ENCODE data around the gene COPS4. TPM values are rescaled to one million over a fixed set of nuclear protein-coding genes. Genes with fewer than 3 reads are reported as not detected.

Gene COPS4
- total RNA-seq, 1 experiment from 2014 or later: 17.1 TPM

GRCh38 chr4:83093060-83093640 lies 58.2 kb downstream of the COPS4 start:
- Histone ChIP-seq H3K36me3 (ENCODE audit: low read depth) (no peaks in the 10 kb centered on the region), H3K9me2 (ENCODE audit: insufficient read depth) (no peaks in the 10 kb centered on the region), H3K4me1 (replicated peaks; ENCODE audit: insufficient read depth) (peaks cover 9% of the 10 kb centered on the region), H3K4me2 (no peak overlapping the region), H3K27me3 (ENCODE audit: insufficient read depth, low read depth) (no peaks in the 10 kb centered on the region), H3K27ac (no peak overlapping the region), H3K4me3 (no peak overlapping the region), H2AFZ (no peak overlapping the region), H4K20me1 (ENCODE audit: insufficient read depth) (no peaks in the 10 kb centered on the region), H3K9me3 (ENCODE audit: insufficient read depth, low read depth) (no peaks in the 10 kb centered on the region), H3K79me2 (ENCODE audit: low read depth) (no peaks in the 10 kb centered on the region), H3F3A (ENCODE audit: insufficient read depth, low read depth) (no peaks in the 10 kb centered on the region)
- TF ChIP-seq, protein P1, sequence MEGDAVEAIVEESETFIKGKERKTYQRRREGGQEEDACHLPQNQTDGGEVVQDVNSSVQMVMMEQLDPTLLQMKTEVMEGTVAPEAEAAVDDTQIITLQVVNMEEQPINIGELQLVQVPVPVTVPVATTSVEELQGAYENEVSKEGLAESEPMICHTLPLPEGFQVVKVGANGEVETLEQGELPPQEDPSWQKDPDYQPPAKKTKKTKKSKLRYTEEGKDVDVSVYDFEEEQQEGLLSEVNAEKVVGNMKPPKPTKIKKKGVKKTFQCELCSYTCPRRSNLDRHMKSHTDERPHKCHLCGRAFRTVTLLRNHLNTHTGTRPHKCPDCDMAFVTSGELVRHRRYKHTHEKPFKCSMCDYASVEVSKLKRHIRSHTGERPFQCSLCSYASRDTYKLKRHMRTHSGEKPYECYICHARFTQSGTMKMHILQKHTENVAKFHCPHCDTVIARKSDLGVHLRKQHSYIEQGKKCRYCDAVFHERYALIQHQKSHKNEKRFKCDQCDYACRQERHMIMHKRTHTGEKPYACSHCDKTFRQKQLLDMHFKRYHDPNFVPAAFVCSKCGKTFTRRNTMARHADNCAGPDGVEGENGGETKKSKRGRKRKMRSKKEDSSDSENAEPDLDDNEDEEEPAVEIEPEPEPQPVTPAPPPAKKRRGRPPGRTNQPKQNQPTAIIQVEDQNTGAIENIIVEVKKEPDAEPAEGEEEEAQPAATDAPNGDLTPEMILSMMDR (conservative IDR thresholded peaks at IDR 0.05): no peak
- TF ChIP-seq EZH2 (IDR thresholded peaks at IDR 0.05; ENCODE audit: low read depth): no peak
- intact Hi-C loops (cut with micrococcal nuclease; ENCODE audit: unreplicated experiment): no loop called here
- CTCF ChIA-PET: no interaction called here
- no peak for DNase-seq
- no TSS peak for BruUV-seq (replicated peaks)
- POLR2A ChIA-PET (ENCODE audit: unreplicated experiment): no interaction called here

DNA sequence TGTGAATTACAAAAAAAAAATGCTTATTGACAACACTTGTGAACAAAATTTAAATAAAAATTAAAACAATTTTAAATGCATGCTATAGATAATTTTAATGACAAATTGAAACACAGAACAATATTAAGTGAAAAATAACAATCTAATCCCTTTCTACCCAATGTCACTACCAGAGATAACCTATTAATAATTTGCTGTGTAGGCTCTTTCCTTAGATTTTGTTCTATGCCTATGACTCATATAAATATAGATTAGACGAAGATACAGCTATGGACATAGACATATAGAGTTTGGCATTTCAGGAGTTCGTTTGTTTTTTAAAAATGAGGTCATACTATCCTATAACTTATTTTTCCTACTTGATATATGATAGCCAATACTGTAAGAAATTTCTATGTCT lies 61.4 kb downstream of the COPS4 start:
- H3K4me1 ChIP-seq (replicated peaks; ENCODE audit: insufficient read depth): peaks cover 9% of the 10 kb centered on the region
- no peaks in the 10 kb centered on the region for H4K20me1 ChIP-seq (ENCODE audit: insufficient read depth)
- TF ChIP-seq, protein P1 (conservative IDR thresholded peaks at IDR 0.05): no peak
- TF ChIP-seq EZH2 (IDR thresholded peaks at IDR 0.05; ENCODE audit: low read depth): no peak
- no peak overlapping the region for H3K4me2 ChIP-seq
- no peaks in the 10 kb centered on the region for H3K9me2 ChIP-seq (ENCODE audit: insufficient read depth)
- H3K27me3 ChIP-seq (ENCODE audit: insufficient read depth, low read depth): no peaks in the 10 kb centered on the region
- H3K4me3 ChIP-seq: no peak overlapping the region
- intact Hi-C loops (cut with micrococcal nuclease; ENCODE audit: unreplicated experiment): no loop called here
- no peak overlapping the region for H3K27ac ChIP-seq
- H2AFZ ChIP-seq: no peak overlapping the region
- H3K36me3 ChIP-seq (ENCODE audit: low read depth): no peaks in the 10 kb centered on the region
- H3F3A ChIP-seq (ENCODE audit: insufficient read depth, low read depth): no peaks in the 10 kb centered on the region
- no TSS peak for BruUV-seq (replicated peaks)
- ChIA-PET POLR2A (ENCODE audit: unreplicated experiment) (interaction anchor here (0.7 kb wide), 1 partner anchor 29 kb away, joined by 5 read pairs; no protein-coding TSS in a partner anchor), CTCF (interaction anchor here (0.6 kb wide), 1 partner anchor 22 kb away, joined by 3 read pairs; no protein-coding TSS in a partner anchor)
- H3K79me2 ChIP-seq (ENCODE audit: low read depth): no peaks in the 10 kb centered on the region
- DNase-seq: no peak
- no peaks in the 10 kb centered on the region for H3K9me3 ChIP-seq (ENCODE audit: insufficient read depth, low read depth)

GRCh38 chr4:83104991-83105390 lies 70.0 kb downstream of the COPS4 start:
- no peaks in the 10 kb centered on the region for H3K79me2 ChIP-seq (ENCODE audit: low read depth)
- H3K9me3 ChIP-seq (ENCODE audit: insufficient read depth, low read depth): no peaks in the 10 kb centered on the region
- H4K20me1 ChIP-seq (ENCODE audit: insufficient read depth): no peaks in the 10 kb centered on the region
- intact Hi-C loops (cut with micrococcal nuclease; ENCODE audit: unreplicated experiment): no loop called here
- H3K27me3 ChIP-seq (ENCODE audit: insufficient read depth, low read depth): no peaks in the 10 kb centered on the region
- H3K4me3 ChIP-seq: no peak overlapping the region
- H3K4me1 ChIP-seq (replicated peaks; ENCODE audit: insufficient read depth): no peaks in the 10 kb centered on the region
- H3K27ac ChIP-seq: no peak overlapping the region
- H3K9me2 ChIP-seq (ENCODE audit: insufficient read depth): no peaks in the 10 kb centered on the region
- TF ChIP-seq EZH2 (IDR thresholded peaks at IDR 0.05; ENCODE audit: low read depth): no peak
- TF ChIP-seq, protein P1 (conservative IDR thresholded peaks at IDR 0.05): no peak
- POLR2A ChIA-PET (ENCODE audit: unreplicated experiment): no interaction called here
- no TSS peak for BruUV-seq (replicated peaks)
- no peaks in the 10 kb centered on the region for H3K36me3 ChIP-seq (ENCODE audit: low read depth)
- CTCF ChIA-PET: no interaction called here
- no peak overlapping the region for H3K4me2 ChIP-seq
- no peak overlapping the region for H2AFZ ChIP-seq
- no peak for DNase-seq
- H3F3A ChIP-seq (ENCODE audit: insufficient read depth, low read depth): no peaks in the 10 kb centered on the region
